IMR-90 (cell line): Measurements from ENCODE around the gene LRFN2. TPM values are rescaled to one million over a fixed set of nuclear protein-coding genes. Genes with fewer than 3 reads are reported as not detected.

Source experiments
- ATAC-seq: fragments of 200-7000 bp; cut with Tn5 transposase; 2 replicates; pipeline ENCODE4 v1.9.1; 2020; ENCODE audit warnings: low read depth, mild to moderate bottlenecking, moderate library complexity
- BruUV-seq: library from RNA; stranded (reverse); fragments of 400-500 nt; replicated peaks from 2 replicates; lab custom pipeline; 2021; lab: Mats Ljungman, UMichigan
- CTCF ChIA-PET: fragments of 300-600 bp; formaldehyde crosslinking; extraction: SDS; loops from one replicate; lab custom pipeline; 2021; ENCODE audit warnings: antibody characterized with exemption; lab: Yijun Ruan, JAX
- POLR2A ChIA-PET: fragments of 300-600 bp; sonication (Branson Sonifier 250); formaldehyde crosslinking; loops from one replicate; lab custom pipeline; 2022; ENCODE audit warnings: antibody characterized with exemption; ENCODE audit not compliant: unreplicated experiment; lab: Charles Lee
- DNase-seq: peaks from one replicate; pipeline ENCODE4 v3.0.0; 2013
- H2AFZ ChIP-seq: replicated peaks from 2 replicates; pipeline ENCODE3; 2013; ENCODE audit warnings: low read length, mild to moderate bottlenecking; ENCODE audit not compliant: poor library complexity
- H2AK5ac ChIP-seq: 2 replicates; pipeline ENCODE4 v1.6.1; 2013; ENCODE audit warnings: low read depth, low read length, inconsistent platforms
- H2AK9ac ChIP-seq: replicated peaks from 2 replicates; pipeline ENCODE3; 2013; ENCODE audit warnings: mild to moderate bottlenecking, low read depth, low read length, moderate library complexity; ENCODE audit not compliant: poor library complexity
- H2BK120ac ChIP-seq: 2 replicates; pipeline ENCODE4 v1.6.1; 2013; ENCODE audit warnings: low read depth, low read length, inconsistent platforms
- H2BK15ac ChIP-seq: 3 replicates; pipeline ENCODE4 v1.6.1; 2013; ENCODE audit warnings: low read depth, low read length, inconsistent platforms
- H2BK20ac ChIP-seq: 2 replicates; pipeline ENCODE4 v1.6.1; 2013; ENCODE audit warnings: low read depth, mild to moderate bottlenecking, inconsistent platforms, low read length, moderate library complexity
- H2BK5ac ChIP-seq: 2 replicates; pipeline ENCODE4 v1.6.1; 2013; ENCODE audit warnings: mild to moderate bottlenecking, low read depth, low read length, inconsistent platforms; ENCODE audit not compliant: poor library complexity, severe bottlenecking
- H3K14ac ChIP-seq: replicated peaks from 2 replicates; pipeline ENCODE4 v1.6.1; 2013; ENCODE audit warnings: low read depth, low read length, inconsistent platforms
- H3K18ac ChIP-seq: 2 replicates; pipeline ENCODE4 v1.6.1; 2013; ENCODE audit warnings: low read depth, low read length, control low read depth
- H3K23ac ChIP-seq: 2 replicates; pipeline ENCODE4 v1.6.1; 2013; ENCODE audit warnings: low read depth, low read length, inconsistent platforms
- H3K27ac ChIP-seq: 2 replicates; pipeline ENCODE4 v1.5.1; 2013; ENCODE audit warnings: mild to moderate bottlenecking, control low read depth, low read length; ENCODE audit not compliant: insufficient read depth
- H3K27me3 ChIP-seq: 2 replicates; pipeline ENCODE4 v1.6.1; 2013; ENCODE audit warnings: low read length; ENCODE audit not compliant: control insufficient read depth, insufficient read depth
- H3K36me3 ChIP-seq: 2 replicates; pipeline ENCODE4 v1.6.1; 2013; ENCODE audit warnings: low read length, mixed read lengths; ENCODE audit not compliant: control insufficient read depth, insufficient read depth
- H3K4ac ChIP-seq: 2 replicates; pipeline ENCODE4 v1.6.1; 2013; ENCODE audit warnings: low read depth, low read length, inconsistent platforms
- H3K4me1 ChIP-seq: 2 replicates; pipeline ENCODE4 v1.6.1; 2013; ENCODE audit warnings: low read length, mixed read lengths; ENCODE audit not compliant: control insufficient read depth, insufficient read depth
- H3K4me2 ChIP-seq: 2 replicates; pipeline ENCODE4 v1.6.1; 2013; ENCODE audit warnings: low read depth, mild to moderate bottlenecking, control low read depth, low read length, moderate library complexity
- H3K4me3 ChIP-seq: 2 replicates; pipeline ENCODE4 v1.5.1; 2013; ENCODE audit warnings: low read depth, mild to moderate bottlenecking, control low read depth, low read length, moderate library complexity; ENCODE audit not compliant: insufficient read depth
- H3K56ac ChIP-seq: 2 replicates; pipeline ENCODE4 v1.6.1; 2013; ENCODE audit warnings: low read length, inconsistent platforms; ENCODE audit not compliant: insufficient read depth; ENCODE audit errors: extremely low read depth
- H3K79me1 ChIP-seq, 2 experiments: 2 replicates each; pipeline ENCODE4 v1.6.1; 2013; ENCODE audit warnings: low read length in 2 of 2, inconsistent platforms in 1 of 2, low read depth in 1 of 2
- H3K9ac ChIP-seq: 2 replicates; pipeline ENCODE4 v1.6.1; 2013; ENCODE audit warnings: low read depth, low read length, control low read depth
- H3K9me1 ChIP-seq: 2 replicates; pipeline ENCODE4 v1.6.1; 2013; ENCODE audit warnings: low read length, inconsistent platforms; ENCODE audit not compliant: insufficient read depth
- H3K9me3 ChIP-seq: 2 replicates; pipeline ENCODE4 v1.6.1; 2013; ENCODE audit warnings: low read length; ENCODE audit not compliant: control insufficient read depth, insufficient read depth
- H4K20me1 ChIP-seq: 2 replicates; pipeline ENCODE4 v1.6.1; 2013; ENCODE audit warnings: low read length, inconsistent platforms; ENCODE audit not compliant: insufficient read depth
- H4K5ac ChIP-seq: 2 replicates; pipeline ENCODE4 v1.6.1; 2013; ENCODE audit warnings: mild to moderate bottlenecking, low read depth, low read length, control low read depth
- H4K8ac ChIP-seq, 2 experiments: 2 replicates each; pipeline ENCODE4 v1.6.1; 2013; ENCODE audit warnings: low read depth in 2 of 2, low read length in 2 of 2, control low read depth in 1 of 2, inconsistent platforms in 1 of 2
- H4K91ac ChIP-seq: 2 replicates; pipeline ENCODE4 v1.6.1; 2013; ENCODE audit warnings: low read depth, low read length, inconsistent platforms; ENCODE audit not compliant: insufficient read depth
- MAFK ChIP-seq: IDR thresholded peaks from 2 replicates; pipeline ENCODE4 v1.6.1; 2012; ENCODE audit warnings: low read depth, low read length, improper control_type of control experiment
- MAZ ChIP-seq: IDR thresholded peaks from 2 replicates; pipeline ENCODE4 v1.6.1; 2012; ENCODE audit warnings: low read depth, mild to moderate bottlenecking, low read length, improper control_type of control experiment, moderate library complexity, borderline replicate concordance
- WGBS, 2 experiments: methylation state at CpG; one replicate each; pipeline versions ENCODE4 v1.1.5 to v1.1.7; 2013; ENCODE audit warnings: missing lambda C conversion rate in 2 of 2; ENCODE audit not compliant: insufficient read length in 1 of 2; ENCODE audit errors: extremely low coverage in 2 of 2; 5-methylcytosine and 5-hydroxymethylcytosine counted together
- dilution Hi-C: fragments of 300-500 bp; cut with HindIII; formaldehyde crosslinking; loops from one replicate; pipeline ENCODE4 v1.14.3; 2018; ENCODE audit warnings: low sequenced_read_pairs; ENCODE audit not compliant: unreplicated experiment
- in situ Hi-C: fragments of 300-500 bp; cut with MboI; formaldehyde crosslinking; loops from 3 replicates; pipeline ENCODE4 v1.14.3; 2019; ENCODE audit warnings: low sequenced_read_pairs, inconsistent platforms, mixed read lengths
- intact Hi-C: fragments of 100-400 bp; cut with micrococcal nuclease; formaldehyde crosslinking; loops from 2 replicates; pipeline ENCODE4 v1.10.0; 2022
- polyA plus RNA-seq, 3 experiments: library from polyadenylated mRNA; depleted of rRNA; stranded (reverse); fragments of >200 nt; gene quantifications; 2 replicates each; pipeline ENCODE4 v1.2.3, GENCODE V29; 2012; ENCODE audit warnings: low replicate concordance in 1 of 3
- total RNA-seq: library from RNA; depleted of rRNA; stranded (reverse); fragments of >200 nt; gene quantifications from 2 replicates; pipeline ENCODE4 v1.2.3, GENCODE V29; 2012
- TF ChIP-seq, protein P1 (sequence below): conservative IDR thresholded peaks from 2 replicates; pipeline ENCODE4 v1.5.1; 2012; ENCODE audit warnings: mild to moderate bottlenecking, low read depth, low read length, improper control_type of control experiment

Gene LRFN2
- total and polyA plus RNA-seq, 2 of the 4 experiments (the other 2 are of a cell fraction) = not detected

DNA sequence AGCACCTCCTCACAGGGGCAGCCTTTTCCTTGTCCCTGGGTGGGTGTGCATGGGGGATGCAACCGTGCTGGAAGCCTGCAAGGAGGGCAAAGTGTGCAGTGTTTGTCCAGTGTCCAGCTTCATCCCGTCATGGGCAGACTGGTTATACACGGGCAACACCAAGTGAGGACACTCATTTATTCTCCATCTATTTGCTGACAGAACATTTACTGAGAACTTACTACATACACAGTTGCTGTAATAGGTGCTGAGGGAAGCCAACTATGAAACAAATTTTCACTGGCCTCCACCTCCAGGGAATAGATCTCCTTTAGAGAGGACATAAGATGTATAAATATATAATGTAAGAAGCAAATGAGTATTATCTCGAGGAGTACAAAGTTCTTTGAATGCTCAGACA is 136.7 kb downstream of the LRFN2 start:
- dilution Hi-C loops (no loop called here), in situ Hi-C loops (no loop called here), intact Hi-C loops (no loop called here)
- Histone ChIP-seq H3K9ac (no peak overlapping the region), H4K8ac (no peak overlapping the region), H4K20me1 (no peaks in the 10 kb centered on the region), H3K9me3 (no peaks in the 10 kb centered on the region), H4K5ac (no peak overlapping the region), H3K4ac (no peak overlapping the region), H3K18ac (no peak overlapping the region), H3K36me3 (no peaks in the 10 kb centered on the region), H3K4me3 (no peak overlapping the region), H3K79me1 (no peaks in the 10 kb centered on the region), H2BK20ac (no peak overlapping the region), H3K4me1 (no peaks in the 10 kb centered on the region), H3K23ac (no peak overlapping the region), H2BK15ac (no peak overlapping the region), H3K27ac (no peak overlapping the region), H3K4me2 (no peak overlapping the region), H3K56ac (no peak overlapping the region), H2AFZ (no peak overlapping the region), H3K27me3 (no peaks in the 10 kb centered on the region), H3K14ac (no peak overlapping the region), H4K91ac (no peak overlapping the region), H2BK5ac (no peak overlapping the region), H2AK5ac (no peak overlapping the region), H3K9me1 (no peaks in the 10 kb centered on the region), H2AK9ac (no peak overlapping the region), H2BK120ac (no peak overlapping the region)
- DNase-seq = no peak
- ATAC-seq = no peak
- ChIA-PET CTCF (interaction anchor here (0.6 kb wide), 1 partner anchor 848 kb away, joined by 3 read pairs; no protein-coding TSS in a partner anchor), POLR2A (no interaction called here)
- TF ChIP-seq MAZ (no peak), MAFK (0 out of 2 replicates have a peak, but pooled peaks have one; percentile 4)
- TF ChIP-seq, protein P1, sequence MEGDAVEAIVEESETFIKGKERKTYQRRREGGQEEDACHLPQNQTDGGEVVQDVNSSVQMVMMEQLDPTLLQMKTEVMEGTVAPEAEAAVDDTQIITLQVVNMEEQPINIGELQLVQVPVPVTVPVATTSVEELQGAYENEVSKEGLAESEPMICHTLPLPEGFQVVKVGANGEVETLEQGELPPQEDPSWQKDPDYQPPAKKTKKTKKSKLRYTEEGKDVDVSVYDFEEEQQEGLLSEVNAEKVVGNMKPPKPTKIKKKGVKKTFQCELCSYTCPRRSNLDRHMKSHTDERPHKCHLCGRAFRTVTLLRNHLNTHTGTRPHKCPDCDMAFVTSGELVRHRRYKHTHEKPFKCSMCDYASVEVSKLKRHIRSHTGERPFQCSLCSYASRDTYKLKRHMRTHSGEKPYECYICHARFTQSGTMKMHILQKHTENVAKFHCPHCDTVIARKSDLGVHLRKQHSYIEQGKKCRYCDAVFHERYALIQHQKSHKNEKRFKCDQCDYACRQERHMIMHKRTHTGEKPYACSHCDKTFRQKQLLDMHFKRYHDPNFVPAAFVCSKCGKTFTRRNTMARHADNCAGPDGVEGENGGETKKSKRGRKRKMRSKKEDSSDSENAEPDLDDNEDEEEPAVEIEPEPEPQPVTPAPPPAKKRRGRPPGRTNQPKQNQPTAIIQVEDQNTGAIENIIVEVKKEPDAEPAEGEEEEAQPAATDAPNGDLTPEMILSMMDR = no peak
- WGBS, 2 experiments = no CpG with 5 or more reads among the region's 4 CpGs
- BruUV-seq = no TSS peak
